Thoracic aorta (tissue), 2 donors: ENCODE measurements around the gene EFL1. TPM values are rescaled to one million over a fixed set of nuclear protein-coding genes. Genes with fewer than 3 reads are reported as not detected.

Experiments
- ATAC-seq: fragments of 150-250 bp; one replicate; pipeline ENCODE4 v1.8.0; 2017; ENCODE audit warnings: low read depth; ENCODE audit not compliant: insufficient number of reproducible peaks, low FRiP score
- DNase-seq: peaks from one replicate; pipeline ENCODE4 v3.0.0-alpha.2; 2020; ENCODE audit warnings: low spot score
- H3K27ac ChIP-seq, 2 donors: fragments of 200-600 bp; sonication (generic); 1 replicate in 1 of 2; 2 replicates in 1 of 2; pipeline ENCODE4 v1.5.1; 2016; ENCODE audit warnings: mild to moderate bottlenecking in 2 of 2, moderate library complexity in 2 of 2
- H3K27me3 ChIP-seq: fragments of 200-600 bp; sonication (generic); replicated peaks from 2 replicates; pipeline ENCODE4 v1.6.0; 2016; ENCODE audit warnings: mild to moderate bottlenecking; ENCODE audit not compliant: insufficient read depth
- H3K36me3 ChIP-seq: fragments of 200-600 bp; sonication (generic); one replicate; pipeline ENCODE4 v1.5.1; 2016
- H3K4me1 ChIP-seq, 2 donors: fragments of 200-600 bp; sonication (generic); 1 replicate in 1 of 2; 2 replicates in 1 of 2; pipeline versions ENCODE4 v1.5.1 to v1.6.0; 2016; ENCODE audit warnings: low read depth in 2 of 2, mild to moderate bottlenecking in 1 of 2; ENCODE audit not compliant: control insufficient read depth in 1 of 2
- H3K4me3 ChIP-seq: fragments of 200-600 bp; sonication (generic); 2 replicates; pipeline ENCODE4 v1.5.1; 2016; ENCODE audit warnings: mild to moderate bottlenecking
- H3K9me3 ChIP-seq: fragments of 200-600 bp; sonication (generic); 2 replicates; pipeline ENCODE4 v1.5.1; 2016
- CTCF ChIP-seq: fragments of 200-600 bp; sonication (generic); IDR thresholded peaks from one replicate; pipeline ENCODE4 v1.5.1; 2019; ENCODE audit warnings: antibody characterized with exemption
- total RNA-seq, 2 donors: library from RNA; depleted of rRNA; stranded (reverse); fragments of >200 nt; gene quantifications; one replicate each; pipeline versions ENCODE4 v1.1.0 to v1.2.3, GENCODE V29; 2016

The EFL1 gene
- total RNA-seq, 2 donors from 2014 or later, result 9.2 to 20.2 TPM

- Histone ChIP-seq H3K27me3 (no peaks in the 10 kb centered on the region), H3K4me3 (no peak overlapping the region), H3K27ac (no peak overlapping the region), H3K9me3 (no peaks in the 10 kb centered on the region), H3K36me3 (peaks cover 6% of the 10 kb centered on the region), H3K4me1 (no peaks in the 10 kb centered on the region)
- ATAC-seq (no peak), DNase-seq (no peak)
- no peak for TF ChIP-seq CTCF
Measured at GRCh38 chr15:82129761-82130160, 132.8 kb downstream of the EFL1 start.

GRCh38 chr15:82129149-82129692 is 133.3 kb downstream of the EFL1 start:
- Histone ChIP-seq H3K9me3 (no peaks in the 10 kb centered on the region), H3K27ac (no peak overlapping the region)
- no peak for TF ChIP-seq CTCF

GRCh38 chr15:82128401-82129148 is 134.0 kb downstream of the EFL1 start:
- Histone ChIP-seq H3K27me3 (no peaks in the 10 kb centered on the region), H3K4me1 (no peaks in the 10 kb centered on the region), H3K36me3 (no peaks in the 10 kb centered on the region), H3K9me3 (no peaks in the 10 kb centered on the region), H3K27ac (no peak overlapping the region), H3K4me3 (no peak overlapping the region)
- ATAC-seq (no peak), DNase-seq (no peak)
- TF ChIP-seq CTCF, result no peak

More at GRCh38 chr15:82129149-82129692, 133.3 kb downstream of the EFL1 start:
- ATAC-seq (no peak), DNase-seq (no peak)
- H3K4me3 ChIP-seq, result no peak overlapping the region
- peaks cover 5% of the 10 kb centered on the region for H3K36me3 ChIP-seq
- H3K27me3 ChIP-seq, result no peaks in the 10 kb centered on the region
- no peaks in the 10 kb centered on the region for H3K4me1 ChIP-seq

GRCh38 chr15:82127581-82127980 is 135.0 kb downstream of the EFL1 start:
- Histone ChIP-seq H3K9me3 (no peaks in the 10 kb centered on the region), H3K4me1 (no peaks in the 10 kb centered on the region), H3K4me3 (no peak overlapping the region), H3K36me3 (no peaks in the 10 kb centered on the region), H3K27me3 (no peaks in the 10 kb centered on the region), H3K27ac (no peak overlapping the region)
- DNase-seq (no peak), ATAC-seq (no peak)
- no peak for TF ChIP-seq CTCF

- no peaks in the 10 kb centered on the region for H3K4me1 ChIP-seq
- H3K27ac ChIP-seq, result no peak overlapping the region
- no peak for TF ChIP-seq CTCF
- no peaks in the 10 kb centered on the region for H3K9me3 ChIP-seq
- no peaks in the 10 kb centered on the region for H3K36me3 ChIP-seq
- no peaks in the 10 kb centered on the region for H3K27me3 ChIP-seq
- no peak overlapping the region for H3K4me3 ChIP-seq
- DNase-seq (no peak), ATAC-seq (no peak)
Measured at GRCh38 chr15:82126346-82126745, 136.2 kb downstream of the EFL1 start.
